Skeletal muscle cell (primary cell): ENCODE results near the gene THSD7A.
A peak's percentile ranks its signal among the peaks of the same experiment; 100 is the strongest.

Experiments
- DNase-seq: peaks from one replicate; pipeline ENCODE4 v3.0.0-alpha.2; 2010; ENCODE audit warnings: low read depth
- H3K4me3 ChIP-seq: 2 replicates; pipeline ENCODE4 v1.5.1; 2011; ENCODE audit warnings: low read depth, mild to moderate bottlenecking, control low read depth, low read length, moderate library complexity

The THSD7A gene

GRCh38 chr7:11650500-11650899 lies 181.5 kb downstream of the THSD7A start:
- DNase-seq: no peak
- no peak overlapping the region for H3K4me3 ChIP-seq

DNA sequence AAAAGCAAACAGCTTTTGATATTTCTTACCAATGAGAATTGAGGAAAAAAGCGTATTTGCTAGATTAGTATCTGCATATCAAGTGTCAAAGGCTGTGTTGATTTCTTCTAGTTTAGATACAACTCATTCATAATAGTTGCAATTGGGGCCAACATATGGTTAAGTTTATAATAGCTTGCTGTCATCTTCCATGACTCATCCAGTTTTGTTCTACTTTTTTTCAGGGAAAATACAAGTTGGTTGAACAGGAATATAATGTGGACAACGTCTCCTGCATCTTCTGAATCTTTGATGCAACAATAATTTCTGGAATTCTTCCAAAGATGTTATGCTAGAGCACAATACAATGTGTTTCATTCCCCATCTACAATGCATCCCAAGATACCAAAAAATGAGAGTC lies 182.0 kb downstream of the THSD7A start:
- no peak overlapping the region for H3K4me3 ChIP-seq
- DNase-seq: peak; percentile 11

- H3K4me3 ChIP-seq: no peak overlapping the region
- peak; percentile 41 for DNase-seq
These were observed 183.0 kb downstream of the THSD7A start for GRCh38 chr7:11648980-11649379.

DNA sequence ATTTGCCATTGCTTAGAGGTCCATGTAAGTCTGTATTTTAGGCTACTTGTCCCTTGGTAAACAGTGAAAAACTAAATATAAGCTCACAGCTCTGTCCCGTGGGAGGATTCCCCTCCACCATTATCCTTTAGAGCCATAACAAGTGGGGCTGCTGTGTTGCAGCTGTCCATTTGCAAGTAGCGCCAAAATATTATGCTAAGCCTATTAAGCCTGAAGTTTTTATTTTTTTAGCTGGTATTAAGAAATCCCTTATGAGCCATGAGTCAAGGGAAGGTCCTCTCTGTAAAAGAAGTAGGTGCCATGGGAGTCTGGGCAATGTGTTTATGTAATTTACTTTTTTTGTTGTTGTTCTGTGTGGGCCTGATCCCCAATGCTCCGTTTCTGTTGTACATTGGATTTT lies 183.9 kb downstream of the THSD7A start:
- H3K4me3 ChIP-seq: no peak overlapping the region
- no peak for DNase-seq

GRCh38 chr7:11642841-11643240 lies 189.2 kb downstream of the THSD7A start:
- H3K4me3 ChIP-seq: no peak overlapping the region
- no peak for DNase-seq

DNA sequence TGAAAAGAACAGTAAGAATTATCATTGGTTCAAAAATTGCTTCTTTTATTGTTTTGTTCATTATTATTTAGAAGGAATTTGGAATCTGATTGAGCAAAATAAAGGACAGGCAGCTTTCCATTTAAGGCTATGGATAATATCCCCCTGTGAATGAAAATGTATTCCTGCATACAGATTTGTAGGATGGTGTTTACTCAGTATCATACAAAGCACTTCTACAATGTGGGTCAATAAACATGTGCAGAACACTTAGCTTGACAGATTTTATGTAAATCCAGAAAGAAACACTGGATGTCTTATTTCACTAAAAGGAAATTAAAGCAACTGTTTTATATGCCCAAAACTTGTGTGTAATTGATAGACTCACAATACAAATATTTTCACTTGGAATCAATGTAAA lies 189.7 kb downstream of the THSD7A start:
- DNase-seq: no peak

GRCh38 chr7:11638011-11638774 lies 193.8 kb downstream of the THSD7A start:
- H3K4me3 ChIP-seq: no peak overlapping the region
- DNase-seq: no peak

More for the DNA sequence above, 189.7 kb downstream of the THSD7A start:
- H3K4me3 ChIP-seq: no peak overlapping the region

DNA sequence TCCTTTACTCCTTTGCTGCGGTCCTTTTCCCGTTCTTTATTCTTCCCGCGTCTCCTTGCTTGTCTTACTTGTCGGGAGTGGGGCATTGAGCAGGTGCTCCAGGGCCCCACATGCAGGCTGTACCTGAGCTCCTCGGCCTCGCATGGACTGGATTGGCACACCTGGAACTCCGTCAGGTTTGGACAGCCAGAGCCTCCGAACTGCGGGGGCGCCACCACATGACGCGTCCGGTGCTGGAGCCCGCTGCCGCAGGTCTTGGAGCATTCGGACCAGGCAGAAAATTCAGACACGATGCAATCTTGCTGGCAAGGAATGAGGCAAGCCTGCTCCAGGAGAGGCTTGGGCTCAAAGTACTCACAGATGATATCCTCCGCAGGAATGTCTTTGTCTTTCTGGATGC lies 195.7 kb downstream of the THSD7A start:
- no peak for DNase-seq
- no peak overlapping the region for H3K4me3 ChIP-seq

DNA sequence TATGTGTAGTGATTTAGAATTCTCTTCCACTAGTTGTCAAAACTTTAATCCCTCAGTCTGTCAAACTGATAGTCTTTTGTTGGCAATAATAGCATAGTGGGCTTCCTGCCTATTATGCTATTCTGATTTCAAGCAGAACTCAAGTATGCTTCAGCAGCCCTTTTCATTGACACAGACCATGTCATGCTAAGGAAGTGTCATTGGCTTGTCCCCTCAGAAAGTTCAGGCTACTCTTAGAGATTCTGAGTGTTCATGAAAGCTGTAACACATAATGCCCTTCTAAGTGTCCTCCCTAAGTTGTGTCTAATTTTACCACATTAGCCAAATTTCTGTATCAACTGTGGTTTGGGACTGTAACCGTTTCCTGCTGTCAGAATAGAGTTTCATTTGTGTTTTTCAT lies 198.7 kb downstream of the THSD7A start:
- H3K4me3 ChIP-seq: no peak overlapping the region
- DNase-seq: no peak

DNA sequence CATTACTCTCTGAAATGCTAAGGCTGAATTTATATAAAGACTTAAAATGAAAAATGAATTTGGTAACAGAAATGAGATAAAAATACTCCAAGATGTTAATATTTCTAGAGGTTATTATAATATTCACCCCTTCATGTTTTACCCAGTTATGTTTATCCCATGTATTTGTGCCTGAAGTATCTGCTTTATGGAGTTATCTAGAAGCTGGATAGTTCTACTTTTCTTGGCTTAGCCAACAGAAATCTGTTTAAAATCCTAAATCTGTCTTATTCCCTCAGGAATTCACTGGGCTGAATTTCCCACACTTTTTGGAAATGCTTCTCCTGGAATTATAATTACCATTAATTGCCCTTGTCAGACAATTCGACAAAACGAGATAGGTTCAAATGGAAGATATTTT lies 201.6 kb downstream of the THSD7A start:
- no peak for DNase-seq
- no peak overlapping the region for H3K4me3 ChIP-seq

- DNase-seq: peak; percentile 51
These were observed 206.3 kb downstream of the THSD7A start for GRCh38 chr7:11625669-11626068.

GRCh38 chr7:11623093-11623678 lies 208.8 kb downstream of the THSD7A start:
- DNase-seq: no peak

More at GRCh38 chr7:11625669-11626068, 206.3 kb downstream of the THSD7A start:
- H3K4me3 ChIP-seq: no peak overlapping the region

GRCh38 chr7:11620406-11621253 lies 211.4 kb downstream of the THSD7A start:
- peak; percentile 8 for DNase-seq
- H3K4me3 ChIP-seq: no peak overlapping the region

More at GRCh38 chr7:11623093-11623678, 208.8 kb downstream of the THSD7A start:
- H3K4me3 ChIP-seq: no peak overlapping the region

- DNase-seq: no peak
- no peak overlapping the region for H3K4me3 ChIP-seq
These were observed 215.5 kb downstream of the THSD7A start for GRCh38 chr7:11616466-11616865.

DNA sequence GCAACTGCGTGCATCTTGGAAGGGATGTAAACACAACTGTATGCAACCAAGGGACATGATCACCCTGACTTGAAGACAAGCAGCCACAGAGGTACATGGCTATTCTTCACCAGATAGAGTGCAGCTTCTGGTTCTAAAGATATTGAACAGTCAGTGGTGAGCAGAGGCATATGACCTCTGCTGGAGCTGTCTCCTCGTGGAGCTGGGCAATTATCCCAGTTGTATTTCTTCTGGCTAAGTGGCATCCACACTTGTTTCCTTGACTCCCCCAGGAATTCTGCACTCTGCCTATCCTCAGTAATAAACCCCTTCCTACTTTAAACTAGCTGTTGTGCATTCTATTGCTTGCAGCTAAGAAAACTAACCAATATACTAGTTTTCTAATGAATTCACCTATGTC lies 216.8 kb downstream of the THSD7A start:
- DNase-seq: no peak

DNA sequence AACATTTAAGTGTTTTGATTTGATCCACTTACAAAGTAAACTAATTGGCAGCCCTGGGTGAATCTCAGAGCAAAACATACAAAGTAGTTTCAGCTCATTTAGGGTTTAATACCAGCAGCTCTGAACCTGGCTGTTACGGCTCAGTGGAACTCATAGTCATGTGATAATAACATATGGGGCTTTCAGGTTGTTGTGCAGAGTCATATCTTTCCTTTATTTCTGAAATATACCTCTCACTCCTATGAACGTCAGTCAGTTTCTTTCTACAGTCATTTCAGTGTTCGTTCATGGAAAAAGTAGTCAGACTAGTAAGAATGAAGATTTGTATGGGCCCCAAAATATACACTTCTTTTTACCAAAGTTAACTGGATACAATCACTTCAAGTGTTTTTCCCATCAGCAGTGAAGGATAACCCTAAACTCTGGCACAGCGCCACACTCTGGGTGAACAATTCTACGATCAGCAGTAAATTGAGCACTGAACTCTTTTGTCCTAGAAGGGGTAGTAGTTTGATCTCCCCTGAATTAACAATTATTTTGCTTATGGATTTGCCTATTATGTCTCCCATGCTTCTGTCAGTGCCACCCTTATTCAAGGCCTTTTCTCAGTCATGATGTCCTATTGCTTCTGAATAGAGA lies 218.6 kb downstream of the THSD7A start:
- no peak for DNase-seq
- no peak overlapping the region for H3K4me3 ChIP-seq

More for the DNA sequence above, 216.8 kb downstream of the THSD7A start:
- no peak overlapping the region for H3K4me3 ChIP-seq

GRCh38 chr7:11612737-11613136 lies 219.3 kb downstream of the THSD7A start:
- no peak for DNase-seq
- no peak overlapping the region for H3K4me3 ChIP-seq

GRCh38 chr7:11609096-11609670 lies 222.8 kb downstream of the THSD7A start:
- no peak for DNase-seq
- no peak overlapping the region for H3K4me3 ChIP-seq

GRCh38 chr7:11607686-11608085 lies 224.3 kb downstream of the THSD7A start:
- DNase-seq: no peak
- H3K4me3 ChIP-seq: no peak overlapping the region
